Naive thymus-derived CD4-positive, alpha-beta T cell (primary cell): ENCODE data around the gene FXYD7. TPM values are rescaled to one million over a fixed set of nuclear protein-coding genes. Genes with fewer than 3 reads are reported as not detected.

Source experiments
- ATAC-seq: fragments of 150-1000 bp; cut with Tn5 transposase; 2 replicates; pipeline ENCODE4 v1.10.0; 2021; ENCODE audit warnings: mild to moderate bottlenecking, moderate library complexity
- CTCF ChIA-PET: fragments of 350-600 bp; sonication (Branson Sonifier 250); formaldehyde crosslinking; loops from one replicate; lab custom pipeline; 2021; ENCODE audit warnings: antibody characterized with exemption; lab: Charles Lee
- POLR2A ChIA-PET: fragments of 350-600 bp; sonication (Branson Sonifier 250); formaldehyde crosslinking; loops from one replicate; lab custom pipeline; 2021; ENCODE audit warnings: antibody characterized with exemption, inconsistent platforms; lab: Charles Lee
- DNase-seq, 9 donors: peaks; one replicate each; pipeline versions ENCODE4 v3.0.0 to v3.0.0-alpha.2; 2020 to 2022; ENCODE audit warnings: mixed read lengths in 1 of 9
- H3K27ac ChIP-seq: one replicate; pipeline ENCODE4 v1.7.0; 2013; ENCODE audit warnings: mild to moderate bottlenecking, low read depth, low read length, moderate library complexity
- H3K27me3 ChIP-seq, 2 donors: one replicate each; pipeline ENCODE4 v1.7.0; 2013; ENCODE audit warnings: low read length in 2 of 2, mild to moderate bottlenecking in 2 of 2, moderate library complexity in 2 of 2; ENCODE audit not compliant: control insufficient read depth in 2 of 2, insufficient read depth in 2 of 2
- H3K36me3 ChIP-seq, 3 experiments: 1 replicate in 2 of 3; 2 replicates in 1 of 3; pipeline ENCODE4 v1.7.0; 2013; ENCODE audit warnings: low read length in 3 of 3, mild to moderate bottlenecking in 3 of 3, moderate library complexity in 1 of 3; ENCODE audit not compliant: insufficient read depth in 3 of 3, control insufficient read depth in 2 of 3
- H3K4me1 ChIP-seq, 2 donors: one replicate each; pipeline ENCODE4 v1.7.0; 2013; ENCODE audit warnings: low read length in 2 of 2, mild to moderate bottlenecking in 2 of 2, moderate library complexity in 1 of 2; ENCODE audit not compliant: control insufficient read depth in 2 of 2, insufficient read depth in 2 of 2
- H3K4me3 ChIP-seq: 2 replicates; pipeline ENCODE4 v1.7.0; 2013; ENCODE audit warnings: mild to moderate bottlenecking, low read length
- H3K9me3 ChIP-seq, 3 experiments: 1 replicate in 2 of 3; 2 replicates in 1 of 3; pipeline ENCODE4 v1.7.0; 2013; ENCODE audit warnings: low read length in 3 of 3; ENCODE audit not compliant: control insufficient read depth in 2 of 3
- H3K27ac Mint-ChIP-seq, 9 donors: one replicate each; pipeline ENCODE4 v1.8.0; 2020 to 2022; ENCODE audit warnings: mixed read lengths in 9 of 9, mild to moderate bottlenecking in 8 of 9, moderate library complexity in 5 of 9, inconsistent platforms in 2 of 9
- H3K27me3 Mint-ChIP-seq, 5 donors: one replicate each; pipeline ENCODE4 v1.8.0; 2021 to 2022; ENCODE audit warnings: mixed read lengths in 5 of 5, mild to moderate bottlenecking in 1 of 5
- H3K36me3 Mint-ChIP-seq, 5 donors: one replicate each; pipeline ENCODE4 v1.8.0; 2020 to 2022; ENCODE audit warnings: mixed read lengths in 5 of 5, mild to moderate bottlenecking in 3 of 5, inconsistent platforms in 1 of 5
- H3K4me1 Mint-ChIP-seq, 7 donors: one replicate each; pipeline ENCODE4 v1.8.0; 2020 to 2022; ENCODE audit warnings: mixed read lengths in 7 of 7, mild to moderate bottlenecking in 3 of 7, inconsistent platforms in 1 of 7
- H3K4me3 Mint-ChIP-seq, 10 donors: one replicate each; pipeline ENCODE4 v1.8.0; 2020 to 2022; ENCODE audit warnings: mild to moderate bottlenecking in 10 of 10, mixed read lengths in 10 of 10, moderate library complexity in 6 of 10, inconsistent platforms in 2 of 10
- H3K9me3 Mint-ChIP-seq, 11 donors: one replicate each; pipeline ENCODE4 v1.8.0; 2020 to 2022; ENCODE audit warnings: mixed read lengths in 11 of 11, mild to moderate bottlenecking in 4 of 11, inconsistent platforms in 1 of 11, moderate library complexity in 1 of 11
- intact Hi-C, 2 donors: fragments of 100-400 bp; cut with micrococcal nuclease; formaldehyde crosslinking; loops; one replicate each; pipeline ENCODE4 v1.15.1; 2023
- polyA plus RNA-seq, 2 donors: library from polyadenylated mRNA; unstranded; fragments of 300-500 nt; fragmentation: Illumina TruSeq; gene quantifications; one replicate each; pipeline ENCODE4 v1.2.3, GENCODE V29; 2021
- total RNA-seq, 6 experiments: library from RNA in 5 of 6; stranded (reverse) in 5 of 6; gene quantifications; 1 replicate in 5 of 6; 2 replicates in 1 of 6; pipeline ENCODE4 v1.2.3 and lab custom pipeline; 2021 to 2026

FXYD7 gene
- total and polyA plus RNA-seq, 7 experiments from 2014 or later = 1.8 to 13.2 (median 2.8) TPM

- no peak overlapping the region for H3K27ac ChIP-seq
- ChIA-PET CTCF (interaction anchor here (0.8 to 1.7 kb wide), 3 partner anchors 15 to 70 kb away, joined by 3 to 7 read pairs (median 3); no protein-coding TSS in a partner anchor), POLR2A (interaction anchor here (1.1 kb wide), 1 partner anchor 13 kb away, joined by 4 read pairs; no protein-coding TSS in a partner anchor)
- H3K4me3 Mint-ChIP-seq = no peak overlapping the region
- peaks cover 18 to 25% (median 21%) of the 10 kb centered on the region in 7 donors for H3K4me1 Mint-ChIP-seq
- intact Hi-C loops = no loop called here
- peaks cover 0 to 11% (median 0%) of the 10 kb centered on the region in 11 donors for H3K9me3 Mint-ChIP-seq
- no peaks in the 10 kb centered on the region for H3K9me3 ChIP-seq
- no peaks in the 10 kb centered on the region for H3K36me3 ChIP-seq
- DNase-seq (no peak), ATAC-seq (no peak)
- H3K4me3 ChIP-seq = no peak overlapping the region
- peaks cover 0 to 4% (median 0%) of the 10 kb centered on the region in 5 donors for H3K36me3 Mint-ChIP-seq
- H3K27ac Mint-ChIP-seq = peak overlapping the region in 2 of 9 donors; percentile 45 to 47
- no peaks in the 10 kb centered on the region for H3K27me3 ChIP-seq
- peaks cover 0 to 16% (median 0%) of the 10 kb centered on the region in 5 donors for H3K27me3 Mint-ChIP-seq
- peaks cover 12 to 15% of the 10 kb centered on the region in 2 donors for H3K4me1 ChIP-seq
Measured at GRCh38 chr19:35136977-35137702, 5.9 kb upstream of the FXYD7 start.

- Mint-ChIP-seq H3K27ac (peak within 1 kb of the TSS in 3 of 9 donors; percentile 2 to 53 (median 36)), H3K4me1 (peaks cover 14 to 31% (median 24%) of the 10 kb centered on the region in 7 donors), H3K36me3 (peaks cover 0 to 4% (median 0%) of the 10 kb centered on the region in 5 donors), H3K4me3 (no peak within 1 kb of the TSS), H3K9me3 (peaks cover 0 to 2% (median 0%) of the 10 kb centered on the region in 11 donors), H3K27me3 (peaks cover 0 to 18% (median 0%) of the 10 kb centered on the region in 5 donors)
- CTCF ChIA-PET = no interaction called here
- intact Hi-C loops = no loop called here
- Histone ChIP-seq H3K4me1 (peaks cover 16 to 24% of the 10 kb centered on the region in 2 donors), H3K27ac (no peak within 1 kb of the TSS), H3K4me3 (no peak within 1 kb of the TSS), H3K9me3 (no peaks in the 10 kb centered on the region), H3K27me3 (no peaks in the 10 kb centered on the region), H3K36me3 (no peaks in the 10 kb centered on the region)
- no peak for ATAC-seq
- DNase-seq = no peak
- POLR2A ChIA-PET = interaction anchor here (1.1 kb wide), 1 partner anchor 14 kb away, joined by 4 read pairs; no protein-coding TSS in a partner anchor
Measured at GRCh38 chr19:35138305-35138892, 4.7 kb upstream of the FXYD7 start, which contains the start of gene FXYD1. FXYD1 (plus strand) TSS chr19:35138824; CDS start chr19:35140080, 1,256 bp downstream.

GRCh38 chr19:35140207-35140961 lies 2.7 kb upstream of the FXYD7 start:
- Mint-ChIP-seq H3K27me3 (peaks cover 0 to 32% (median 0%) of the 10 kb centered on the region in 5 donors), H3K4me1 (peaks cover 32 to 50% (median 40%) of the 10 kb centered on the region in 7 donors), H3K36me3 (no peaks in the 10 kb centered on the region), H3K9me3 (peaks cover 0 to 2% (median 0%) of the 10 kb centered on the region in 11 donors), H3K4me3 (peak overlapping the region in 9 of 10 donors; percentile 34 to 96 (median 66)), H3K27ac (peak overlapping the region in 6 of 9 donors; percentile 17 to 93 (median 62))
- no peaks in the 10 kb centered on the region for H3K9me3 ChIP-seq
- ChIA-PET POLR2A (interaction anchor here (1.0 to 6.6 kb wide), 6 partner anchors 14 to 168 kb away, joined by 3 to 54 read pairs (median 18); partner anchors contain the start of genes FXYD5 and USF2), CTCF (interaction anchor here (0.6 to 4.9 kb wide), 4 partner anchors 13 to 75 kb away, joined by 3 to 45 read pairs (median 20); partner anchors contain the start of gene FXYD5)
- intact Hi-C loops = loop anchor here (2.0 to 10.0 kb wide), 6 partner anchors 204 to 502 kb away; partner anchors contain the start of genes ETV2 (in 1 of the 2), FFAR1 (in 1 of the 2), RBM42 (in 1 of the 2) and SCGB2B2 (in 1 of the 2)
- no peaks in the 10 kb centered on the region for H3K27me3 ChIP-seq
- peaks cover 28 to 34% of the 10 kb centered on the region in 2 donors for H3K4me1 ChIP-seq
- no peak for DNase-seq
- H3K4me3 ChIP-seq = no peak overlapping the region
- no peak for ATAC-seq
- H3K36me3 ChIP-seq = no peaks in the 10 kb centered on the region
- no peak overlapping the region for H3K27ac ChIP-seq

- Histone ChIP-seq H3K4me1 (peaks cover 28 to 34% of the 10 kb centered on the region in 2 donors), H3K4me3 (peak overlapping the region; percentile 65), H3K27ac (no peak overlapping the region), H3K36me3 (no peaks in the 10 kb centered on the region), H3K9me3 (no peaks in the 10 kb centered on the region), H3K27me3 (no peaks in the 10 kb centered on the region)
- peak overlapping the region; percentile 78 to 93 (median 84) for H3K27ac Mint-ChIP-seq
- H3K36me3 Mint-ChIP-seq = no peaks in the 10 kb centered on the region
- intact Hi-C loops = loop anchor here (1.0 to 10.0 kb wide), 15 partner anchors 13 to 501 kb away; partner anchors contain the start of genes ETV2 (in 1 of the 2), FFAR1 (in 1 of the 2), FXYD5 (in 1 of the 2) and RBM42 (in 1 of the 2)
- peaks cover 0 to 2% (median 0%) of the 10 kb centered on the region in 11 donors for H3K9me3 Mint-ChIP-seq
- ATAC-seq = peak; percentile 93
- H3K27me3 Mint-ChIP-seq = peaks cover 0 to 33% (median 0%) of the 10 kb centered on the region in 5 donors
- peak; percentile 88 to 97 (median 92) for DNase-seq
- H3K4me1 Mint-ChIP-seq = peaks cover 31 to 47% (median 37%) of the 10 kb centered on the region in 7 donors
- ChIA-PET POLR2A (interaction anchor here (0.7 to 6.6 kb wide), 20 partner anchors 13 to 599 kb away, joined by 3 to 54 read pairs (median 4); partner anchors contain the start of genes FXYD5 and USF2), CTCF (interaction anchor here (0.6 to 4.9 kb wide), 22 partner anchors 11 to 212 kb away, joined by 3 to 45 read pairs (median 4); partner anchors contain the start of gene FXYD5)
- H3K4me3 Mint-ChIP-seq = peak overlapping the region; percentile 80 to 96 (median 85)
Measured at GRCh38 chr19:35140962-35141836, 1.9 kb upstream of the FXYD7 start.
